NCI-H510A treated with DMSO at 0.1 percent for 48 hours (cell line): ENCODE results near the gene ACTR6.
"Not testable (repeated sequence)": the region's sequence is repeated elsewhere in the genome, so short reads cannot be mapped to it uniquely, and the experiment has no call there.

Source experiments
- DNase-seq: peaks from one replicate; lab custom pipeline; 2025; lab: John Stamatoyannopoulos, UW

ACTR6 gene

DNA sequence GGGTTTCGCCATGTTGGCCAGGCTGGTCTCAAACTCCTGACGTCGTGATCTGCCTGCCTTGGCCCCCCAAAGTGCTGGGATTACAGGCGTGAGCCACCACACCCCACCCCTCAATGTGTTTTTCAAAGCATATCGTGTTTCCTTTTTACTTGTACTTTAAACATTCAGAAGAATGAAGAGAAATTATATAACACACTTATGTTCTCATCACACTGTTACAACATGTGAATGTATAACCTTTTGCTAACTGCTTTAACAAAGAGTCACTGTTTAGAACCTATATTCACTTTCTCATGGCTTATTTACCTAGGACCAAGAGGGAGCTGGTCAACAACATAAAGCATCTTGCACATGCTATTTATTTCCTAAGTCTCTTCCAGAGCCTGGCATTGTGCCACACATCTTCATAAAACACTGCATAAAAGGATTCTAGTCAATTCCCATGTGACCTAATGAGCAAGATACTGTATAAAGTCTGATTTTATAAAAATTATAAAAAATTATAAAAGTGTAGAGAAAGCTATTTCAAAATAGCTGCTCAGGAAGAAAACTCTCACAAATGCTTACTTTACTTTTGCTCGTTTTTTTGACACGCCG lies 16.0 kb upstream of the ACTR6 start:
- DNase-seq: no peak

DNA sequence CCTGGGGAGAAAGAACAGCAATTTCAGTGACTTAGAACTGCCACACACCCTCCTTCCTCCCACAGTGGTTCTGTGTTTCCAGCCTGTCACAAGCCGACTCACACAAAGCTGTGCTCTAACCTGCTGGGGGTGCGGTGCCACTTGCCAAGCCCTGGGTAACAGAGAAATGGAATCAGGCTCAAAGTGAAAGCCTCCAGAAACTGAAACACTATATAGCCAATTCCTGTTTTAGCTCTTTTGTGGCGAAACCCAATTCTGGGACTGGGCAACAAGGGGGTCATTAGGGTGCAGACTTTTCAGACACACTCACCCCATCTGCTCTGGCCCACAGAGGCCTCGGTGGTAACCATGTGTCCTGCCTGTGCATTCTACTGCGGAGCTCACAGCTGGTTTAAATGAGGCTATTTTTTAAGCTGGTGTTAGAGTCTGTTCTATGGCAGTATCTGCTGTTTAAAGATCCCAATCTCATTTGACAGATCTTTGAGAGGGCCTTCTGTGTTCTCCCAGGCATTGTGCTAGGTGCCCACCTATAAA lies 15.2 kb upstream of the ACTR6 start:
- no peak for DNase-seq

DNA sequence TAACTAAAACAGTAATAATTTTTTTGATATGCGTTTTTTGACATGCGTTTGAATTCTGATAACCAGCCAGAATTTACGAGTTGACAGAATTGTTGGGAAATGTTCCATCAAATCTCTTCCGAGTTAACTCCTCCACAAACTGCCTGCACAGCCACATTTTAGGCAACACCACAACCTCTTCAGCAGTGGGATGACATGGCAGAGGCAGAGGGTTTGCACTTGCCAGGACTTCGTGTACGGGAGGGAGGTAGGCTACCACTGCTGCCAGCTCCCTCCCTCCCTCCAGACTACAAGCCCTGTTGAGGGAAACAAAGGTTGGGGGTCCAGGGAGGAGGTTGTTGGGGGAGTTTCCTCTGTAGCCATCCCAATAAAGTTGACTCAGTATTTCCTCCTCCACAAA lies 14.5 kb upstream of the ACTR6 start:
- no peak for DNase-seq

DNA sequence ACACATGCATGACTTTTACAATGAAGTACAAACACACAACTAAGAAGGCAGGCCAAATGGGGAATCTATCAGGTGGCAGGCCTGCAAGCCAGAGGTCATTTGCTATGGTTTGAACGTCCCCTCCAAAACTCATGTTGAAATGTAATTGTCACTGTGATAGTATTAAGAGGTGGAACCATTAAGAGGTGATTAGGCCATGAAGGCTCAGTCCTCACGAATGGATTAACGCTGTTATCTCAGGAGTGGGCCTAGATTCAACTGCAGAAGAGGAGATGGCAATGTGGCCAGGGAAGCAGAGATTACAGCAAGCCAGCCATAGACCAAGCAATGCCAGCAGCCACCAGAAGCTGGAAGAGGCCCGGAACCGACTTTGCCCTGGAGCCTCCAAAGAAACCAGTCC lies 13.5 kb upstream of the ACTR6 start:
- DNase-seq: no peak

DNA sequence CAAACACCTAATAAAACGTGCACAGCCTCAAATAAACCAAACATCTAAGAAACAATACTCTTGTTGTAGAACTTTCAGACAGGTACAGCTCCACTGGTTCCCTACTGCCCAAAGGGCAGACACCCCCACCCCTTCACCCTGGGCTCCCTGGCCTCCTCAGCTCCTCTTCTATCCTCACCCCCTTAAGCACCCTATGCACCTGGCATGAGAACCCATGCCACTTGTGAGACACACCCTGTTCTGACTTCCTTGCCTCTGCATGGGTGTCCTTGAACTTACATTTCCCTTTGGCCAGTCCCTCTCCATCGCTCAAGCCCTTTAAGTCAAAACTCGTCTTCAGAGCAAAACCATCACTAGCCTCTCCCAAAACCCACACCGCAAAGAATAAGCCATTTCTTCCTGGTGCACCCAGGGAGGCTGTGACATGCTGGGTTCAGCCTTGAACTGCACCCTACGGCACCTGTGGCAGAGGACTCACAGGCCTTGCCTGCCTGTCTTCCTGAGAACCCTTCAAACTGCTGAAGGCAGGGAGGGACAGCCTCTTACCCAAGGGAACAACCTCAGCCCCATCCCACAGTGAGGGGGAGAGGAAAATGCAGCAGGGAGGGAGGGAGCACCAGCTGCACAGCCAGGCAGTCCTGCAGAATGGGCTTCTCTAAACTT lies 12.6 kb upstream of the ACTR6 start:
- no peak for DNase-seq

DNA sequence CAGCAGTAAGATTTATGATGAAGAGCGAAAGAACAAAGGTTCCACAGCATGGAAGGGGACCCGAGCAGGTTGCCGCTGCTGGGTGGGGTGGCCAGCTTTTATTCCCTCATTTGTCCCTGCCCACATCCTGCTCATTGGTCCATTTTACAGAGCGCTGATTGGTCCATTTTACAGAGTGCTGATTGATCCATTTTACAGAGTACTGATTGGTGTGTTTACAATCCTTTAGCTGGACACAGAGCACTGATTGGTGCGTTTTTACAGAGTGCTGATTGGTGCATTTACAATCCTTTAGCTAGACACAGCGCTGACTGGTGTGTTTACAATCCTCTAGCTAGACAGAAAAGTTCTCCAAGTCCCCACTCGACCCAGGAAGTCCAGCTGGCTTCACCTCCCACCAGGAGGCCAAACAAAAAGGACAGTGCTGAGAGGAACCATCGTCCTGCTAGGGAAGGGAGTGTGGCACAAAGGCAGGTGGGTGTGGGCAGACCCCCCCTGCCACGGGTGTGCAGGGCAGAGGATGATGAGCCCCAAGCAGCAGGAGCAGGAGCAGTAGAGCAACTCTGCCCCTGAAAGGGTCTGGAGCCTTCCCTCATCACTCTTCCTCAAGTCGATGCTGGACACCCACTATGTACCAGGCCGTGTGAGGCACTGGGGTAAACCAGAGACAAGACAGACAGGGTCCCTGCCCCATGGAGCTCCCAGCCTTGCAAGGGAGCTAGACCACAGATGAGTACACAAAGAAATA lies 11.6 kb upstream of the ACTR6 start:
- not testable (repeated sequence) for DNase-seq

DNA sequence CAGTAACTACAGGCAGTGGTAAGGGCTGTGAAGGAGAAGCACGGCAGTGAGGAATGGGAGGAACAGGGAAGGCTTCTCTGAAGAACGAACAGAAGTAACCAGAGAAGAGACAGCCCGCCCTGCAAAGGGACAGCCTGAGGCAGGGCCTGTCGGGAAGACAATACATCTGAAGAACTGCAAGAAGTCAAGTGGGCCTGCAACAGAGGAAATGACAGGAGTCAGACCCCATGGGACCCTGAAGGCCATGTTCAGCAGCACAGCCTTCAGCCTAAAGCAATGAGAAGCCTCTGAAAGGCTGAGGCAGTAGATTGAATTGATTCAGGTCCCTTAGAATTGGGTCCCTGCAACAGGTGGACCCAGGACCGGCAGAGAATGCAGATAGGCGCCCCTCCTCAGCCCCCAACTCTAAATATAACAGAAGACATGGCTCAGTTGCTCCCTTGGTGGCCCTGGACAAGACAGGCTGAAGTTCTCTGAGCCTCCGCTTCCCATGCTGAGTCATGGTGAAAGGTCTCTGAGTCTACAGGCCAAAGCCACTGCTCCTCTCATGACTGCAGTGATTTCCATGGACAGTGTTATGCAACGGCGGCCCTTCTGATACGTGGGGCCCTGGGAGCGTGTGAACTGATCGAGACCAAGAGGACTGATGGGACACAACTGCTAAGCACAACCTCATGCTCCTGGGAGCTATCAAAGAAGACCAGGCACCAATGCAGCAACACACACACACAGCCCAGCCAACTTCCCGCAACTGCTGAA lies 10.8 kb upstream of the ACTR6 start:
- DNase-seq: no peak

DNA sequence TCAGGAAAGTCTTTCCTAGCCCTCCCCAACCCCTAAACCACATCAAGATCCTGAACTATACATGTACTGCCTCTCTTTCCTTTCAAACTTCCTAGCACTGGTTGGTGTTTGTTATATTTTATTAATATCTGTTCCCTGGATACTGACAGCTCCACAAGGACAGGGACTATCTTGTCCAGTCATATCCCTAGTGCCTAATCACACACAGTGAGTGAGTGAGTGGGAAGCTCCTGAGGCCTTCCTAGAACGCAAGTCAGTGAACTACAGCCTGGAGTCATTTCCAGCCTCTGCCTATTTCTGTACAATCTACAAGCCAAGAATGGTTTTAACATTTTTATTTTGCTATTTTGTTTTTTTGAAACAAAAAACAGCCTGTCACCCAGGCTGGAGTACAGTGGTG lies 7.5 kb upstream of the ACTR6 start:
- DNase-seq: no peak

DNA sequence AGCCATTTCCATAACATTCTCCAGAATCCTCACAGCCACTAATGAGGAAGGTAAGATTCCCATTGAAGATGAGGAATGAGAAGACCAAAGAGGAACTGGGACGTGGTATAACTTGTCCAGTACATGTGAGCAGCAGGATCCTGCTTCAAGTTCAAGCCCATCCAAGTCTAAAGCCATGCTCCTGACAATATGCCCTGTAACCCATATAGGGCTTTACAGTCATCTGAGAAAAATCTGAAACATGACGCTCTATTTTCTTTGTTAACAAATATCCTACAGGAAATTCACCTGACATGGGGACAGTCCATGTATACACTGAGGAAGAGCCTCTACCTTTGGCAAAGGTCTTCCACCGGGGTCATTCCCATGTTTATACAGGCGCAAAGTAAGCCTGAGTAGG lies 3.1 kb upstream of the ACTR6 start:
- no peak for DNase-seq

DNA sequence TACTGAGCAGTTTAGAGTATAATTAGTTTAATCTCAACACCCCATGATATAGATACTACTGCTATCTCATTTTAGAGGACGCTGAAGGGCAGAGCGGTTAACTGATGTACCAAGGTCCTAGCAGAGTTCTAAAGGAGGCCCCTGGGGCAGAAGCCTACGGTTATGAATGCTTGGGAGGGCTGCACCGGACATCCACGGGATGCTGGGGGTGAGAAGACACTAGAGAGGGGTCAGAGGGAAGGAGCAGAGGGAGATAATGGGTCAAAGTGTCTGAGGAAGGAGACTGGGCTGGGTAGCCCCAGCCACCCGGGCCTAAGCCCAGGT lies 1.6 kb upstream of the ACTR6 start:
- DNase-seq: no peak

DNA sequence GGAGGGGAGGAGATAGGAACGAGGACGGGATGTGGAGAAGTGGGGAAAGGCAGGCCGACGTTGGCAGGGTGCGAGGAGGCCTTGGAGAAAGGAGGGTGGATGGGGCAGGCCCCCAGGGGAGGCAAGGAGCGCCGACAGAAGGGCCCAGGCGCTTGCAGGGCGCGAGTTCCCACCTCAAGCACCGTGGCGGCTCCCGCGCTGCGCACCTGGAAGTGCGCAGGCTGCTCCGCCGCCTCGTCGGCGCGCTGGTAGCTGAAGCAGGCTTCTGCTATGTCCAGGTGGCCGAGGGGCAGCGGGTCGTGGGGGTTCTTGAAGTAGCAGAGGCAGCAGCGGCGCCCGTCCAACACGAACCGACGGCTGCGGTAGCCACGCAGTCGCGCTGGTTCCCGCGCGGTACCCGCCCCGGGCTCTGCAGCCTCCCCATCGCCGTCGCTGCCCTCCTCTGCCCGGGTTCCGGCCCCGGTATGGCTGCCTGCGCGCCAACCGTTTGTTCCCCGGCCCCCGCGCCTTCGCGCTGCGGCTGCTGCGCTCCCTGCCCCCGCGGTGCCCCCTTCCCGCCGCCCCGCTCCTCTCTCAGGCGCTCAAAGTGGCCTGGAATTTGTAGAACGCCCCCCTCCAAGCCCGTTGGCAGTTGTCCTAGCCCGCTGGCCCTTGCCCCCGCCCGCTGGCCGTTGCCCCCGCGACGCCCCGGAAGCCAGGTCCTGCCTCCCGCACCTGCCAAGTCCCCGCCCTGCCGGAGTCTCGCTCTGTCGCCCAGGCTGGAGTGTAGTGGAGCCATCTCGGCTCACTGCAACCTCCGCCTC lies 1.1 kb upstream of the ACTR6 start:
- peak; percentile 69 for DNase-seq

DNA sequence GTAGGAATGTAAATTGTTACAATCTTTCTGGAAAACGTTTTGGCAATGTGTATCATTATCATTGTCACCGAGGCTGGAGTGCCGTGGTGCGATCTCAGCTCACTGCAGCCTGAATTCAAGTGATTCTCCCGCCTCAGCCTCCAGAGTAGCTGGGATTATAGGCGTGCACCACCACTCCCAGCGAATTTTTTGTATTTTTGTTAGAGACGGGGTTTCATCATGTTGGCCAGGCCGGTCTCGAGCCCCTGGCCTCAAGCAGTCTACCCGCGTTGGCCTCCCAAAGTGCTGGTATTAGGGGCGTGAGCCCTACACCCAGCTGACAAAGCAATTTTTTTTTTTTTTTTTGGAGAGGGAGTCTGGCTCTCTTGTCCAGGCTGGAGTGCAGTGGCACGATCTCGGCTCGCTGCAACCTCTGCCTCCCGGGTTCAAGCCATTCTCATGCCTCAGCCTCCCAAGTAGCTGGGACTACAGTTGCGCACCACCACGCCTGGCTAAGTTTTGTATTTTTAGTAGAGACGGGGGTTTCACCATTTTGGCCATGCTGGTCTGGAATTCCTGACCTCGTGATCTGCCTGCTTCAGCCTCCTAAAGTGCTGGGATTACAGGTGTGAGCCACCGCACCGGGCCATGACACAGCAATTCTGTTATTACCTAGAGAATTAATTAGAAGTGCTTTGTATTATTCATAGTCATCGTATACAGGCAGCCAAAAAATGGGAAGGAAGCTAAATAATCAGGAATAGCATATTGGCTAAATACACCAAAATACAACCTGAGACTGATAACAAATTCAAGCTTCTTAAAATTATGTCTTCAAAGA lies 1.2 kb downstream of the ACTR6 start:
- DNase-seq: no peak

DNA sequence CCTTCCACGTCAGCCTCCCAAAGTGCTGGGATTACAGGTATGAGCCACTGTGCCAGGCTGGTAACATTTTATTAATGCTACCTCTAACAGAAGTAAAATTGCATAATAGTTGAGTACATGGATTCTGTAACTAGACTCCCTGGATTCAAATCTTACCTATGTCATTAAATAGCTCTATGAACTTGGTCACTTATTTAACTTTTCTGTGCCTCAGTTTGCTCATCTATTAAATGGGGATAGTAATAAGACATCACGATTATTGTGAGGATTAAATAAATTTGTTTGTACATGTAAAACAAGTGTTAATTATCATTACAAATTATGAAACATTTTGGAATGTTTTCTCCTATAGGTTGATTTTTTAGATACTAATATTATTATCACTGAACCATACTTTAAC lies 6.7 kb downstream of the ACTR6 start:
- DNase-seq: no peak

DNA sequence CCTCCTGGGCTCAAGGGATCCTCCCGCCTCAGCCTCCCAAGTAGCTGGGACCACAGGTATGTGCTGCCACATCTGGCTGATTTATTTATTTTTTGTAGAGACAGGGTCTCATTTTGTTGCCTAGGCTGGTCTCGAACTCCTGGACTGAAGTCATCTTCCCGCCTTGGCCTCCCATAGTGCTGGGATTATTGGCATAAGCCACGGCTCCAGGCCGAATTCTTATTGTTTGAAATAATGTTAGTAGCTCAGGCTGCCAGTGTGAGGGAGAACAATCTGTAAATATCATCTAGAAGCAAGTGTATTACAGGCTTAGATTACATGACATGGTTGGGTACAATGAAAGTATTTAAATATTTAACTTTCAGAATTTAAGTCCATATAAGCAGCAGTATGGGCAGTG lies 8.2 kb downstream of the ACTR6 start:
- DNase-seq: no peak

DNA sequence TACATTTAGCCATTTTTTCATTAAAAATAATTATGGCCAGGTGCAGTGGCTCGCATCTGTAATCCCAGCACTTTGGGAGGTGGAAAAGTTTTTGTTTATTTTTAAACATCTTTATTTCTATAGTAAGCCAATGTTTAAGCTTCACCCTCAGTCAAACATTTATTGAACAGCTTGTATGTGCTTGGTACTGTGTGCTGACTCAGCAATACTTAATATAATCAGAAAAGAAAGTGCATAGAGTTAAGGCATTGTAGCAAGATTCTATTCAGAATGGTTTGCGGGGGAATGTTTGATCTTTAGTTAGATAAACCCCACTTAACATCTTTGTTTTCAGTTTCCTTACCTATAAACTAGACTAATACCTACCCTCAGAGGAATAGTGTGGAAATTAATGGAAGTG lies 11.1 kb downstream of the ACTR6 start:
- DNase-seq: no peak

DNA sequence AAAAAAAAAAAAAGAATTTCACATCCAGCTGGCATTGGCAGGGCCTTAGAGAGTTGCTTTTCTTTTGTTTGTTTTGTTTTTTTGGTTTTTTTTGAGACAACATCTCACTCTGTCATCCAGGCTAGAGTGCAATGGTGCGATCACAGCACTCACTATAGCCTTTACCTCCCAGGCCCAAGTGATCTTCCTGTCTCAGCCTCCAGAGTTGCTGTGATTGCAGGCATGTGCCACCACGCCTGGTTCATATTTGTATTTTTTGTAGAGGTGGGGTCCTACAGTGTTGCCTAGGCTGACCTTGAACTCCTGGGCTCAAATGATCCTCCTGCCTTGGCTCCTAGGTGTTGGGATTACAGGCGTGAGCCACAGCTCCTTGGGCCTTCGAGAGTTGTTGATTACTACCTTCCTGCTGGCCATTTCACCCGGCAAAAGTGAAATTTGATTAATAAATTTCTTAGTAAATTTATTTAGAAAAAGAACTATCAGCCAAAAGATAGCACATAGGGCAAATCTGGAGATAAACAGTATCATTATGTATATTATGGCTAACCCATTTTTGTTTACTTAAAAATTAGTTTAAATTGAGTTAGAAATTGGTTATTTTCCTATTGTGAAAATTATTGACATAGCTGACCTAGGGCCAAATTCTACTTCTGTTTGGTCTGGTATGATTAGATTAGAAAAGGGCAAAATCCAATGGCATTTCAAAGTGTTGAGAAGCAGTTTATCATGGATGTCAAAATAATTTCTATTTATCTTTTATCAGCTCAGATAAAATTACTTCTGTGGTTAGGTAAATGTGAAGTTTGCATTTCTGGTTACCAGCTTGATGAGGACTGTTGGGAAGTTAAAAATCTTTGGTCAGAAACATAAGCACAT lies 12.6 kb downstream of the ACTR6 start:
- DNase-seq: no peak

DNA sequence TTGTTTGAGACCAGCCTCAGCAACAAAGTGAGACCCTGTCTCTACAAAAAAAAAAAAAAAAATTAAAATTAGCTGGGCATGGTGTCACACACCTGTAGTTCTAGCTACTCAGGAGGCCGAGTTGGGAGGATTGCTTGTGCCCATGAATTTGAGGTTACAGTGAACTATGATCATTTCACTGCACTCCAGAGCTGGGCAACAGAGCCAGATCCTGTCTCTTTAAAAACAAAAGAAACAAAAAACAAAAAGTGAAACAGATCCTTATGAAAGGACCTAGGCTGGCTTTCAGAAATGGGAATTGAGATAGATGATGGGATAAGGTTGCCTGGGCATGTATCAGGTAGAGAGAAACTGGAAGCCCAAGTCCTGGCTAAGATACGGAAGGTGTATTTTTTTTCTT lies 13.9 kb downstream of the ACTR6 start:
- no peak for DNase-seq

DNA sequence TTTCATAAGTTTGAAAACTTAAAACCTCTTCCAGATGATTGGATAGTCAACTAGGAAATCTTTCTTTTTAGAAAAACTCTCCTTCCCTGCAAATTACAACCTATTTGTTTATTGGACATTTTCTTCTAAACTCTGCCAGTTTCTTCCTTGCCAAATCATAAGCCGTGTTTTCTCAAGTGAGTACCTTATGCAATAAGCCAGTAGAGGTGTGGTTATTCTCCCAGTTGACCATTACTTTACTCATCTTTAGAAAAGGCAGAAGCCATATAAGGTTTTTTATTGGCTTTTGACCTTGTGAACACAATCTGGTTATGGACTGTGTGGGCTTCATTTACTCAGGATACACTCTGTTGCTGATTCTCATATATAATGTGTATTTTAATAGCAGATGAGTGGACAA lies 14.6 kb downstream of the ACTR6 start:
- no peak for DNase-seq

DNA sequence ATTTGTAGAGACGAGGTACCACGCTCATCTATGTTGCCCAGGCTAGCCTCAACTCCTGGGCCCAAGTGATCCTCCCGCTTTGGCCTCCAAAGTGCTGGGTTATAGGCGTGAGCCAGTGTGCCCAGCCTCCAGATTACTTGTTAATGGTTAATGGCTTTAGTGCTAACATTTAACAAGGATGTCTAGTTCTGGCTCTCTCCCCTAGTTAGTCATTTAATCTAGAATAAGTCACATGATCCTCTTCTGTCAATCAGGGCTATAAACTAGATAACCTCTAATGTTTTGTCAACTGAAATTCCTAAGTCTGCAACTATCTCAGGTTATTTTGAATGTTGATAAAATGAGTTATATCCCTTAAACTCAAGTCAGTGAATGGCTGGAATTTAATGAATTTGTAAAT lies 15.7 kb downstream of the ACTR6 start:
- no peak for DNase-seq
